ENCODE results near the gene KRT35. TPM values are rescaled to one million over a fixed set of nuclear protein-coding genes. Genes with fewer than 3 reads are reported as not detected.

Gene KRT35
- 0.05 TPM for total RNA-seq
- 0.21 TPM for polyA plus RNA-seq
- long read RNA-seq, donor 1 = 0 reads
- long read RNA-seq, donor 2 = 0 reads
- long read RNA-seq, donor 3 = 0 reads
- long read RNA-seq, donor 4 = 0 reads
- long read RNA-seq, donor 5 = 0 reads
- long read RNA-seq, donor 6 = 0 reads
- long read RNA-seq, donor 7 = 0 reads
- long read RNA-seq, donor 8 = 0 reads
- long read RNA-seq, donor 9 = 0 reads
- long read RNA-seq, donor 10 = 0 reads

- H3K9me3 ChIP-seq (ENCODE audit: control insufficient read depth in 2 of 2, insufficient read depth in 1 of 2, low read length in 1 of 2) = no peaks in the 10 kb centered on the region
- no peak within 1 kb of the TSS for H3K27ac ChIP-seq (ENCODE audit: low read depth in 1 of 2, low read length in 1 of 2)
- no peak within 1 kb of the TSS for H3K4me3 ChIP-seq (ENCODE audit: low read length in 2 of 2)
- no peaks in the 10 kb centered on the region for H3K27me3 ChIP-seq (ENCODE audit: control insufficient read depth in 2 of 2, insufficient read depth in 1 of 2, low read length in 1 of 2)
- no peaks in the 10 kb centered on the region for H3K4me1 ChIP-seq (ENCODE audit: control insufficient read depth in 2 of 2, insufficient read depth in 2 of 2, low read length in 2 of 2)
- 98% methylated on average over 2 of the region's 2 CpGs for WGBS
- no peaks in the 10 kb centered on the region for H3K36me3 ChIP-seq (ENCODE audit: control insufficient read depth in 2 of 2, insufficient read depth in 2 of 2, low read length in 1 of 2)
- no peak for DNase-seq (ENCODE audit: low read depth in 6 of 9, low spot score in 9 of 9)
Measured at GRCh38 chr17:41481036-41481435, at the start of gene KRT35. KRT35 (minus strand) TSS chr17:41481151; CDS start chr17:41481097, 54 bp downstream.

GRCh38 chr17:41530062-41531048, 49.4 kb upstream of the KRT35 start:
- Histone ChIP-seq H3K9me3 (ENCODE audit: control insufficient read depth in 2 of 2, insufficient read depth in 1 of 2, low read length in 1 of 2) (peaks cover 0 to 3% of the 10 kb centered on the region in 2 donors), H3K36me3 (ENCODE audit: control insufficient read depth in 2 of 2, insufficient read depth in 2 of 2, low read length in 1 of 2) (no peaks in the 10 kb centered on the region), H3K27me3 (ENCODE audit: control insufficient read depth in 2 of 2, insufficient read depth in 1 of 2, low read length in 1 of 2) (peaks cover 42 to 70% of the 10 kb centered on the region in 2 donors), H3K27ac (ENCODE audit: low read depth in 1 of 2, low read length in 1 of 2) (no peak overlapping the region), H3K4me1 (ENCODE audit: control insufficient read depth in 2 of 2, insufficient read depth in 2 of 2, low read length in 2 of 2) (no peaks in the 10 kb centered on the region), H3K4me3 (ENCODE audit: low read length in 2 of 2) (no peak overlapping the region)
- DNase-seq (ENCODE audit: low read depth in 6 of 9, low spot score in 9 of 9) = no peak
- WGBS = 91% methylated on average over 8 of the region's 8 CpGs

GRCh38 chr17:41529491-41529915, 48.6 kb upstream of the KRT35 start:
- peaks cover 42 to 73% of the 10 kb centered on the region in 2 donors for H3K27me3 ChIP-seq (ENCODE audit: control insufficient read depth in 2 of 2, insufficient read depth in 1 of 2, low read length in 1 of 2)
- no peaks in the 10 kb centered on the region for H3K4me1 ChIP-seq (ENCODE audit: control insufficient read depth in 2 of 2, insufficient read depth in 2 of 2, low read length in 2 of 2)
- no peak for DNase-seq (ENCODE audit: low read depth in 6 of 9, low spot score in 9 of 9)
- no peak overlapping the region for H3K27ac ChIP-seq (ENCODE audit: low read depth in 1 of 2, low read length in 1 of 2)
- WGBS = 65% methylated on average over 5 of the region's 5 CpGs
- H3K4me3 ChIP-seq (ENCODE audit: low read length in 2 of 2) = no peak overlapping the region
- H3K36me3 ChIP-seq (ENCODE audit: control insufficient read depth in 2 of 2, insufficient read depth in 2 of 2, low read length in 1 of 2) = no peaks in the 10 kb centered on the region
- peaks cover 0 to 3% of the 10 kb centered on the region in 2 donors for H3K9me3 ChIP-seq (ENCODE audit: control insufficient read depth in 2 of 2, insufficient read depth in 1 of 2, low read length in 1 of 2)

- no peak overlapping the region for H3K4me3 ChIP-seq (ENCODE audit: low read length in 2 of 2)
- peaks cover 42 to 79% of the 10 kb centered on the region in 2 donors for H3K27me3 ChIP-seq (ENCODE audit: control insufficient read depth in 2 of 2, insufficient read depth in 1 of 2, low read length in 1 of 2)
- H3K36me3 ChIP-seq (ENCODE audit: control insufficient read depth in 2 of 2, insufficient read depth in 2 of 2, low read length in 1 of 2) = no peaks in the 10 kb centered on the region
- H3K9me3 ChIP-seq (ENCODE audit: control insufficient read depth in 2 of 2, insufficient read depth in 1 of 2, low read length in 1 of 2) = peaks cover 0 to 3% of the 10 kb centered on the region in 2 donors
- DNase-seq (ENCODE audit: low read depth in 6 of 9, low spot score in 9 of 9) = no peak
- WGBS = 41% methylated on average over 10 of the region's 10 CpGs
- no peaks in the 10 kb centered on the region for H3K4me1 ChIP-seq (ENCODE audit: control insufficient read depth in 2 of 2, insufficient read depth in 2 of 2, low read length in 2 of 2)
- H3K27ac ChIP-seq (ENCODE audit: low read depth in 1 of 2, low read length in 1 of 2) = no peak overlapping the region
Measured at GRCh38 chr17:41528959-41529353, 48.0 kb upstream of the KRT35 start.

GRCh38 chr17:41527063-41528023, 46.4 kb upstream of the KRT35 start:
- no peaks in the 10 kb centered on the region for H3K36me3 ChIP-seq (ENCODE audit: control insufficient read depth in 2 of 2, insufficient read depth in 2 of 2, low read length in 1 of 2)
- H3K27ac ChIP-seq (ENCODE audit: low read depth in 1 of 2, low read length in 1 of 2) = peak overlapping the region in 1 of 2 donors; percentile 71
- peak overlapping the region; percentile 35 to 40 for H3K4me3 ChIP-seq (ENCODE audit: low read length in 2 of 2)
- peaks cover 42 to 80% of the 10 kb centered on the region in 2 donors for H3K27me3 ChIP-seq (ENCODE audit: control insufficient read depth in 2 of 2, insufficient read depth in 1 of 2, low read length in 1 of 2)
- 8% methylated on average over 62 of the region's 62 CpGs for WGBS
- DNase-seq (ENCODE audit: low read depth in 6 of 9, low spot score in 9 of 9) = no peak
- peaks cover 0 to 3% of the 10 kb centered on the region in 2 donors for H3K9me3 ChIP-seq (ENCODE audit: control insufficient read depth in 2 of 2, insufficient read depth in 1 of 2, low read length in 1 of 2)
- no peaks in the 10 kb centered on the region for H3K4me1 ChIP-seq (ENCODE audit: control insufficient read depth in 2 of 2, insufficient read depth in 2 of 2, low read length in 2 of 2)

GRCh38 chr17:41524261-41524660, 43.3 kb upstream of the KRT35 start:
- Histone ChIP-seq H3K27me3 (ENCODE audit: control insufficient read depth in 2 of 2, insufficient read depth in 1 of 2, low read length in 1 of 2) (peaks cover 30 to 62% of the 10 kb centered on the region in 2 donors), H3K9me3 (ENCODE audit: control insufficient read depth in 2 of 2, insufficient read depth in 1 of 2, low read length in 1 of 2) (peaks cover 0 to 3% of the 10 kb centered on the region in 2 donors), H3K4me1 (ENCODE audit: control insufficient read depth in 2 of 2, insufficient read depth in 2 of 2, low read length in 2 of 2) (no peaks in the 10 kb centered on the region), H3K36me3 (ENCODE audit: control insufficient read depth in 2 of 2, insufficient read depth in 2 of 2, low read length in 1 of 2) (no peaks in the 10 kb centered on the region), H3K27ac (ENCODE audit: low read depth in 1 of 2, low read length in 1 of 2) (no peak overlapping the region), H3K4me3 (ENCODE audit: low read length in 2 of 2) (no peak overlapping the region)
- DNase-seq (ENCODE audit: low read depth in 6 of 9, low spot score in 9 of 9) = no peak
- 93% methylated on average over 11 of the region's 11 CpGs for WGBS

- Histone ChIP-seq H3K4me3 (ENCODE audit: low read length in 2 of 2) (no peak overlapping the region), H3K9me3 (ENCODE audit: control insufficient read depth in 2 of 2, insufficient read depth in 1 of 2, low read length in 1 of 2) (peaks cover 0 to 3% of the 10 kb centered on the region in 2 donors), H3K27me3 (ENCODE audit: control insufficient read depth in 2 of 2, insufficient read depth in 1 of 2, low read length in 1 of 2) (peaks cover 25 to 59% of the 10 kb centered on the region in 2 donors), H3K36me3 (ENCODE audit: control insufficient read depth in 2 of 2, insufficient read depth in 2 of 2, low read length in 1 of 2) (no peaks in the 10 kb centered on the region), H3K4me1 (ENCODE audit: control insufficient read depth in 2 of 2, insufficient read depth in 2 of 2, low read length in 2 of 2) (no peaks in the 10 kb centered on the region), H3K27ac (ENCODE audit: low read depth in 1 of 2, low read length in 1 of 2) (no peak overlapping the region)
- DNase-seq (ENCODE audit: low read depth in 6 of 9, low spot score in 9 of 9) = no peak
- WGBS = 88% methylated on average over 19 of the region's 19 CpGs
Measured at GRCh38 chr17:41523787-41524186, 42.8 kb upstream of the KRT35 start.

- WGBS = 82% methylated on average over 4 of the region's 4 CpGs
- DNase-seq (ENCODE audit: low read depth in 6 of 9, low spot score in 9 of 9) = no peak
- Histone ChIP-seq H3K4me3 (ENCODE audit: low read length in 2 of 2) (no peak overlapping the region), H3K9me3 (ENCODE audit: control insufficient read depth in 2 of 2, insufficient read depth in 1 of 2, low read length in 1 of 2) (peaks cover 0 to 3% of the 10 kb centered on the region in 2 donors), H3K27ac (ENCODE audit: low read depth in 1 of 2, low read length in 1 of 2) (no peak overlapping the region), H3K4me1 (ENCODE audit: control insufficient read depth in 2 of 2, insufficient read depth in 2 of 2, low read length in 2 of 2) (no peaks in the 10 kb centered on the region), H3K36me3 (ENCODE audit: control insufficient read depth in 2 of 2, insufficient read depth in 2 of 2, low read length in 1 of 2) (no peaks in the 10 kb centered on the region), H3K27me3 (ENCODE audit: control insufficient read depth in 2 of 2, insufficient read depth in 1 of 2, low read length in 1 of 2) (peaks cover 21 to 53% of the 10 kb centered on the region in 2 donors)
Measured at GRCh38 chr17:41523225-41523593, 42.3 kb upstream of the KRT35 start.

All from thymus (tissue), 14 donors.